Uterus (tissue), 4 donors: ENCODE measurements around the gene C6orf132. TPM values are rescaled to one million over a fixed set of nuclear protein-coding genes. Genes with fewer than 3 reads are reported as not detected.

Source experiments
- DNase-seq, 2 donors: peaks; one replicate each; pipeline ENCODE4 v3.0.0-alpha.2; 2019 to 2020
- H3K27ac ChIP-seq, 2 donors: fragments of 200-600 bp; sonication (generic); 1 replicate in 1 of 2; 2 replicates in 1 of 2; pipeline ENCODE4 v1.5.1; 2016 to 2018
- H3K27me3 ChIP-seq, 2 donors: fragments of 200-600 bp; sonication (generic); one replicate each; pipeline ENCODE4 v1.5.1; 2018 to 2019; ENCODE audit warnings: control low read depth in 1 of 2
- H3K36me3 ChIP-seq, 2 donors: fragments of 200-600 bp; sonication (generic); one replicate each; pipeline ENCODE4 v1.5.1; 2019; ENCODE audit warnings: control low read depth in 1 of 2
- H3K4me1 ChIP-seq, 2 donors: fragments of 200-600 bp; sonication (generic); one replicate each; pipeline ENCODE4 v1.5.1; 2018 to 2019; ENCODE audit warnings: control low read depth in 1 of 2
- H3K4me3 ChIP-seq, 2 donors: fragments of 200-600 bp; sonication (generic); 1 replicate in 1 of 2; 2 replicates in 1 of 2; pipeline ENCODE4 v1.5.1; 2018 to 2019; ENCODE audit warnings: mild to moderate bottlenecking in 1 of 2
- H3K9me3 ChIP-seq, 2 donors: fragments of 200-600 bp; sonication (generic); one replicate each; pipeline ENCODE4 v1.5.1; 2019; ENCODE audit warnings: control low read depth in 1 of 2
- CTCF ChIP-seq, 4 experiments: fragments of 200-600 bp in 2 of 4; fragments of 450-650 bp in 2 of 4; sonication (generic) in 2 of 4; IDR thresholded peaks; one replicate each; pipeline ENCODE4 v1.5.1; 2016 to 2019; ENCODE audit warnings: antibody characterized with exemption in 4 of 4, mild to moderate bottlenecking in 2 of 4, moderate library complexity in 1 of 4
- POLR2A ChIP-seq, 2 donors: fragments of 450-650 bp; IDR thresholded peaks; one replicate each; pipeline ENCODE4 v1.6.1; 2016; ENCODE audit warnings: antibody characterized with exemption in 2 of 2, mild to moderate bottlenecking in 1 of 2, moderate library complexity in 1 of 2
- intact Hi-C: fragments of 100-400 bp; cut with DNase I; formaldehyde crosslinking; loops from one replicate; pipeline ENCODE4 v1.15.1; 2023; ENCODE audit warnings: low total_unique reads
- total RNA-seq, 4 donors: library from RNA; depleted of rRNA in 3 of 4; stranded (reverse); fragments of >200 nt in 3 of 4; gene quantifications; one replicate each; pipeline versions ENCODE4 v1.1.0 to v1.2.4, GENCODE V29; 2014 to 2023
- donor health status: DM: yes; HTN: yes; CAD: no.

The C6orf132 gene
- total RNA-seq, 4 donors from 2014 or later: 0.91 to 2.4 (median 1.0) TPM; not detected in 1

GRCh38 chr6:42113936-42114636, 28.3 kb downstream of the C6orf132 start:
- H3K27me3 ChIP-seq: no peaks in the 10 kb centered on the region
- H3K4me3 ChIP-seq: no peak overlapping the region
- DNase-seq: no peak
- H3K9me3 ChIP-seq: no peaks in the 10 kb centered on the region
- no peak overlapping the region for H3K27ac ChIP-seq
- H3K4me1 ChIP-seq: no peaks in the 10 kb centered on the region
- intact Hi-C loops: no loop called here
- no peak for TF ChIP-seq POLR2A (IDR thresholded peaks at IDR 0.05)
- no peak for TF ChIP-seq CTCF (IDR thresholded peaks at IDR 0.05)
- H3K36me3 ChIP-seq: no peaks in the 10 kb centered on the region

- no peaks in the 10 kb centered on the region for H3K4me1 ChIP-seq
- DNase-seq: no peak
- TF ChIP-seq POLR2A (IDR thresholded peaks at IDR 0.05): no peak
- TF ChIP-seq CTCF (IDR thresholded peaks at IDR 0.05): no peak
- intact Hi-C loops: no loop called here
- H3K4me3 ChIP-seq: no peak overlapping the region
- H3K36me3 ChIP-seq: no peaks in the 10 kb centered on the region
- no peaks in the 10 kb centered on the region for H3K27me3 ChIP-seq
- no peaks in the 10 kb centered on the region for H3K9me3 ChIP-seq
- no peak overlapping the region for H3K27ac ChIP-seq
These were observed 30.1 kb downstream of the C6orf132 start for GRCh38 chr6:42112351-42112750.

- intact Hi-C loops: no loop called here
- no peak for TF ChIP-seq CTCF (IDR thresholded peaks at IDR 0.05)
- TF ChIP-seq POLR2A (IDR thresholded peaks at IDR 0.05): no peak
- H3K4me3 ChIP-seq: no peak overlapping the region
- no peaks in the 10 kb centered on the region for H3K36me3 ChIP-seq
- no peaks in the 10 kb centered on the region for H3K9me3 ChIP-seq
- H3K4me1 ChIP-seq: no peaks in the 10 kb centered on the region
- H3K27me3 ChIP-seq: no peaks in the 10 kb centered on the region
- no peak for DNase-seq
- no peak overlapping the region for H3K27ac ChIP-seq
These were observed 31.7 kb downstream of the C6orf132 start for GRCh38 chr6:42110683-42111082.

GRCh38 chr6:42108071-42108470, 34.3 kb downstream of the C6orf132 start:
- no peaks in the 10 kb centered on the region for H3K27me3 ChIP-seq
- H3K36me3 ChIP-seq: no peaks in the 10 kb centered on the region
- H3K27ac ChIP-seq: no peak overlapping the region
- H3K4me3 ChIP-seq: no peak overlapping the region
- DNase-seq: no peak
- no peaks in the 10 kb centered on the region for H3K9me3 ChIP-seq
- intact Hi-C loops: no loop called here
- TF ChIP-seq POLR2A (IDR thresholded peaks at IDR 0.05) (no peak), CTCF (IDR thresholded peaks at IDR 0.05) (no peak)
- no peaks in the 10 kb centered on the region for H3K4me1 ChIP-seq

GRCh38 chr6:42106112-42107023, 36.1 kb downstream of the C6orf132 start:
- DNase-seq: no peak
- Histone ChIP-seq H3K36me3 (no peaks in the 10 kb centered on the region), H3K4me1 (no peaks in the 10 kb centered on the region), H3K27me3 (no peaks in the 10 kb centered on the region), H3K4me3 (no peak overlapping the region), H3K9me3 (no peaks in the 10 kb centered on the region), H3K27ac (no peak overlapping the region)
- no peak for TF ChIP-seq CTCF (IDR thresholded peaks at IDR 0.05)
- no peak for TF ChIP-seq POLR2A (IDR thresholded peaks at IDR 0.05)
- intact Hi-C loops: no loop called here
